GM12875 (cell line): ENCODE measurements around the gene PPM1M.
A peak's percentile ranks its signal among the peaks of the same experiment; 100 is the strongest.

Experiments used
- H3K4me3 ChIP-seq: one replicate; pipeline ENCODE4 v1.5.1; 2011; ENCODE audit warnings: low read depth, low read length, control low read depth
- TF ChIP-seq, protein P1 (sequence below): IDR thresholded peaks from 2 replicates; pipeline ENCODE4 v1.5.1; 2011; ENCODE audit warnings: low read depth, mild to moderate bottlenecking, control low read depth, inconsistent platforms, low read length, moderate library complexity, borderline replicate concordance; ENCODE audit not compliant: insufficient read depth

PPM1M gene, protein sequence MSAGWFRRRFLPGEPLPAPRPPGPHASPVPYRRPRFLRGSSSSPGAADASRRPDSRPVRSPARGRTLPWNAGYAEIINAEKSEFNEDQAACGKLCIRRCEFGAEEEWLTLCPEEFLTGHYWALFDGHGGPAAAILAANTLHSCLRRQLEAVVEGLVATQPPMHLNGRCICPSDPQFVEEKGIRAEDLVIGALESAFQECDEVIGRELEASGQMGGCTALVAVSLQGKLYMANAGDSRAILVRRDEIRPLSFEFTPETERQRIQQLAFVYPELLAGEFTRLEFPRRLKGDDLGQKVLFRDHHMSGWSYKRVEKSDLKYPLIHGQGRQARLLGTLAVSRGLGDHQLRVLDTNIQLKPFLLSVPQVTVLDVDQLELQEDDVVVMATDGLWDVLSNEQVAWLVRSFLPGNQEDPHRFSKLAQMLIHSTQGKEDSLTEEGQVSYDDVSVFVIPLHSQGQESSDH

DNA sequence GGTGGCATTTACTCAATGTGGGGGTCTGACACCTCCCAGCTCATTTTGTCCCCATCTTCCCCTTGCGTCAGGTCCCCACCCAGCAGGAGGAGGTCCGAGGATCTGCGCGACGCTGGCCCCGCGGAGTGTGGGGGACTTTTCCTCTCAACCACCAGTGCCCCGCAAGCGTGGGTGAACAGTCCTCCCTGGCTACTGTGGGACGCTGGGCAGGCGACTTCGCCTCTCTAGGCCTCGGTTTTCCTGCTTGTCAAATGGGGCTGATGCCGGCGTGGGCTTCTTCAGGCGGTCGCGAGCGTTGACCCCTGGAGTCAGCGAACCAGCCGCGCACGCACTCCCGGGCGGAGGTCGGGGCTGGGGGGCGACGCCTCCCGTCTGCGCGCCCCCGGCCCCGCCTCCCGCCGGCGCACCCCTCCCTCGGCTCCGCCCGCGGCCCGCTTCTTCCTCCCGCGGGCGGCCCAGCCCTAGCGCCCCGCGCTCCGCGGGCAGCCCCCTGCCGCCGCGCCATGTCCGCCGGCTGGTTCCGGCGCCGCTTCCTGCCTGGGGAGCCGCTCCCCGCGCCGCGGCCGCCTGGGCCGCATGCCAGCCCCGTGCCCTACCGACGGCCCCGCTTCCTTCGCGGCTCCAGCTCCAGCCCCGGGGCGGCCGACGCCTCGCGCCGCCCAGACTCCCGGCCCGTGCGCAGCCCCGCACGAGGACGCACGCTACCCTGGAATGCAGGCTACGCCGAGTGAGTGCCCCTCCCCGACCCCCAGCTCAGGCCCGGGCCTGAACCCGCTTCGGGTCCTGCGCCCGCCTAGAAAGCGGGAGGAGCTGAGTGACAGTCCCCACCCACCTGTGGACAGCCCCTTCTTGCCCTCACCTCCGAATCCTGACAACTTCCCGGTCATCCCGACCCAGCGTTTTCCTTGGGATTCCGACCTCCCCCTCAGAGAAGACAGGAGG, at the start of gene PPM1M:
TSS of gene PPM1M (plus strand) at position 438 of the 942 bp plus-strand sequence. CDS start at position 504, 66 bp downstream.
- TF ChIP-seq, protein P1, sequence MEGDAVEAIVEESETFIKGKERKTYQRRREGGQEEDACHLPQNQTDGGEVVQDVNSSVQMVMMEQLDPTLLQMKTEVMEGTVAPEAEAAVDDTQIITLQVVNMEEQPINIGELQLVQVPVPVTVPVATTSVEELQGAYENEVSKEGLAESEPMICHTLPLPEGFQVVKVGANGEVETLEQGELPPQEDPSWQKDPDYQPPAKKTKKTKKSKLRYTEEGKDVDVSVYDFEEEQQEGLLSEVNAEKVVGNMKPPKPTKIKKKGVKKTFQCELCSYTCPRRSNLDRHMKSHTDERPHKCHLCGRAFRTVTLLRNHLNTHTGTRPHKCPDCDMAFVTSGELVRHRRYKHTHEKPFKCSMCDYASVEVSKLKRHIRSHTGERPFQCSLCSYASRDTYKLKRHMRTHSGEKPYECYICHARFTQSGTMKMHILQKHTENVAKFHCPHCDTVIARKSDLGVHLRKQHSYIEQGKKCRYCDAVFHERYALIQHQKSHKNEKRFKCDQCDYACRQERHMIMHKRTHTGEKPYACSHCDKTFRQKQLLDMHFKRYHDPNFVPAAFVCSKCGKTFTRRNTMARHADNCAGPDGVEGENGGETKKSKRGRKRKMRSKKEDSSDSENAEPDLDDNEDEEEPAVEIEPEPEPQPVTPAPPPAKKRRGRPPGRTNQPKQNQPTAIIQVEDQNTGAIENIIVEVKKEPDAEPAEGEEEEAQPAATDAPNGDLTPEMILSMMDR = no peak
- peak within 1 kb of the TSS; percentile 81 for H3K4me3 ChIP-seq

DNA sequence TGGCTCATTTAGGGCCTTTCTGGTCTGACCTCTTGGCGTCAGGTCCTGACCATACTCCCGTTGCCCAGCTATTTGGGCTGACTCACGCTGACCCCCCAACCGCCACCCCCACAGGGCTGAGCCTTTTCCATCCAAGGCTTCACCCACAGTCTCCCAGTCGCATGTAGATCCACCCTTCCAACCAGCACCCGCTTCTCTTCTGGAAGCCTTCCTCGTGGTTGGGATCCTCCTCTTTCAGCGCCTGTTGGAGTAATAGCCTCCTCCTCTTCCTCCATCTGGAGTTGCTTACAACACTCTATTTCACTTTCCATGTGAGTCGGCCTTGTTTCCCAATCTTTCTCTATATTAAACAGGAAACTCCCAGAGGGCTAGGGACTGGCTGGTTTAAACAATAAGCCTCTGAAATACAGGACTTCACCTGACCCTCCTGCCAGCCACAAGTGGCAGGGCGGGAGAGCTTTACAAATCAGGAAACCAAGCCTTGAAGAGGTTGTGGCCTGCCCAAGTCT, 49.7 kb upstream of the PPM1M start:
- H3K4me3 ChIP-seq = no peak overlapping the region
- TF ChIP-seq, protein P1 = no peak

DNA sequence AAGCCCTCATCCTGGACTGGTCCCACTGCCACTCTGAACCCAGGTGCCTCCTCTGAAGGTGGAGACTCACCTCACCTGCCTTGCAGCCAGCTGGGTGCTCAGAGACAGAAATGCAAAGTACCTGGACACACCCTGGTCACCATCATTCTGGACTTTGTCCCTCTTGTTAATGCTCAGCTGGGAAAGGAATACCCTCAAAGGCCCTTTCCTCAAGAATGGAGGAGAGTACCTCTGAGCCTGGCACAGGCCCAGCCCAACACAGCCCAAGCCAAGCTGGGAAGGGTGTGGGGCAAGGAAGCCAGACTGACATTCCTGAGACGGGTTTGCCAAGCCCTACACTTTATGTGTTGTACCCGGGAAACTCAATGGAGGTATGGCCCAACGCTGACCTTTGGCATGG, 48.6 kb upstream of the PPM1M start:
- TF ChIP-seq, protein P1 = no peak
- no peak overlapping the region for H3K4me3 ChIP-seq

DNA sequence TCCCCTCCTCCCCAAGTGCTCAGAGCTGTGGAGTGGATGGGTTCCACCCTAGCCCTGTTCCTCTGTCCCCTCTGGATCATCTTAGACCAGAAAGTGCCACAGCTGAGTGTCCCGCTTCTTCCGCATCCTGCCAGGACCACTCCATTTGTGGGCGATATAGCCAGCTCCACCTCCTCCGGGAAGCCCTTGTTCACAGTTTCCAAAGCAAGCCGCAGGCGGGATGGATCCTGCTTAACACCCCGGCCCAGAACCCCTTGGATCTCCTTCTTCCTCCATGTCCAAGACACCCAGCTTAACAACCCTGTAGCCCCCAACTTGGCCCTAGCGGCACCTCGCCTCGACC, 48.1 kb upstream of the PPM1M start:
- TF ChIP-seq, protein P1 = no peak
- peak overlapping the region; percentile 12 for H3K4me3 ChIP-seq

DNA sequence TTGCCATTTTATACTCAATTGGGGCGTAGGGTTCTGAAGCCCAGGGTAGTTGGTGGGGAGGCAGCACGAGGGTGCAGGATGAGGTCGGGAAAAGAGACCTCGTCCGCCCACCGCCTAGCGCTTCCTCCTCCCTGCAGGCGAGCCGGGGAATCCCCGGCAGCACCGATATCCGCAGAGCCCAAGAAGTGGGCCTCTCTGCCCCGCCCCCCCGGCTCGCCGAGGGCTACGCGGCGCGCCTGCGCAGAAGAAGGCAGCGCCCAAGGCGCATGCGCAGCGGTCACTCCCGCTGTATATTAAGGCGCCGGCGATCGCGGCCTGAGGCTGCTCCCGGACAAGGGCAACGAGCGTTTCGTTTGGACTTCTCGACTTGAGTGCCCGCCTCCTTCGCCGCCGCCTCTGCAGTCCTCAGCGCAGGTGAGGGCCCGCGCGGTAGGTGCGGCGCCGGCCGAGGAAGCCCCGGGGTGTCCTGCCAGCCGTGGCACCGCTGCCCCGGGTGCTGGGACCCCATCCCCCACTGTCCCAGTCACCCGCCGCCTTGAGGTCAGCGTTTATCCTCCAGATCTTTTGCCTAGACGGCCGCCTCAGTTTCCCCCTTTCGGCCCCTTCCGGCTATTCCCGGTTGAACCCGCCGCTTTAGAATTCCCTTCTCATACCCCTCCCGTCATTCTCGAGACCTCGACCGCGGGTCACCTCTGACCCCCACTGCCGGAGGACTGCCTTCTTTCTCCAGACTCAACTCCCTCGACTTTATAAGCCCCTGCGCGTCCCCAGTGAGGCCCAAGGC, 47.5 kb upstream of the PPM1M start, which contains the start of gene ALAS1:
TSS of gene ALAS1 (plus strand) at position 319 of the 784 bp plus-strand sequence. CDS start 1,082 bp downstream, outside the sequence.
- peak within 1 kb of the TSS; percentile 87 for H3K4me3 ChIP-seq
- TF ChIP-seq, protein P1 = no peak
